Stimulated activated CD8-positive, alpha-beta memory T cell treated with anti-CD3 and anti-CD28 coated beads, Interleukin-12 subunit alpha, Interleukin-12 subunit beta, amount 100 ng/mL, for 4 hours (primary cell): ENCODE measurements around the gene PIEZO1.

Experiments
- DNase-seq: peaks from one replicate; pipeline ENCODE4 v3.0.0-alpha.2; 2020; ENCODE audit warnings: low read depth

Gene PIEZO1

DNA sequence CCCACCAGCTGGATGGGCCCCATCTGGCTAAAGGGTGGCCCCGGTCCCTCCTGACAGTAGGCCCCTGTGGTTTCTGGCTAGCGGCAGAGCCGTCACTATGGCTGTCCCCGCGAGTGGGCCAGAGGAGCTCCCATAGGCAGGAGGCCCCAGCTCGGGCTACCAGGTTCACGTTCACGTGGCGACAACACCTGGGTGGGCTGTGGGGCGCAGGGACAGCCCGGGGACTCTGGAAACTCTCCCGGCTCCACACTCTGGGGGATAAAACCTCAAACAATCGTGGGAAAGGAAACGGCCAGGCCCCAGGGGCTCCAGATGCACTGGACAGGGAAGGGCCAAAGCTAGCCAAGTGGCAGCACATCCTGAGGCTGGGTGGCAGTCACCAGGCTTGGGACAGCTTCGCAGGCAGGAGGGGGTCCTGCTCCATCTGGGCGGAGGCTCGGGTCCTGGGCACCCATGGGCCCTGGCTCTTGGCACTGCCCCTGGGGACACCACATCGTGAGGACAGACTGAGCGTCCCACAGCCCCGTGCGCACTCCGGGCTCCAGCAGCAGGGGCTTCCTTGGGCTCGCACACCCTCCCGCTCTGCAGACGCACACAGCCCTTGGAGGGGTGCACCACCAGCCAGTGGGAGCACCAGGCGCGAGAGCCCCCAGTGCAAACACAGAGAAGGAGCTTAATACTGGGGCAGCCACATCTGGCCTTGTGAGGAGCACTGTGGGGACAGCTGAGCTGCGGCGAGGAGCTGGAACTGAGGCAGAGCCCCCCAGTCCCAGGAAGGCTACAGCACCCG is 83.2 kb downstream of the PIEZO1 start:
- DNase-seq, result no peak

DNA sequence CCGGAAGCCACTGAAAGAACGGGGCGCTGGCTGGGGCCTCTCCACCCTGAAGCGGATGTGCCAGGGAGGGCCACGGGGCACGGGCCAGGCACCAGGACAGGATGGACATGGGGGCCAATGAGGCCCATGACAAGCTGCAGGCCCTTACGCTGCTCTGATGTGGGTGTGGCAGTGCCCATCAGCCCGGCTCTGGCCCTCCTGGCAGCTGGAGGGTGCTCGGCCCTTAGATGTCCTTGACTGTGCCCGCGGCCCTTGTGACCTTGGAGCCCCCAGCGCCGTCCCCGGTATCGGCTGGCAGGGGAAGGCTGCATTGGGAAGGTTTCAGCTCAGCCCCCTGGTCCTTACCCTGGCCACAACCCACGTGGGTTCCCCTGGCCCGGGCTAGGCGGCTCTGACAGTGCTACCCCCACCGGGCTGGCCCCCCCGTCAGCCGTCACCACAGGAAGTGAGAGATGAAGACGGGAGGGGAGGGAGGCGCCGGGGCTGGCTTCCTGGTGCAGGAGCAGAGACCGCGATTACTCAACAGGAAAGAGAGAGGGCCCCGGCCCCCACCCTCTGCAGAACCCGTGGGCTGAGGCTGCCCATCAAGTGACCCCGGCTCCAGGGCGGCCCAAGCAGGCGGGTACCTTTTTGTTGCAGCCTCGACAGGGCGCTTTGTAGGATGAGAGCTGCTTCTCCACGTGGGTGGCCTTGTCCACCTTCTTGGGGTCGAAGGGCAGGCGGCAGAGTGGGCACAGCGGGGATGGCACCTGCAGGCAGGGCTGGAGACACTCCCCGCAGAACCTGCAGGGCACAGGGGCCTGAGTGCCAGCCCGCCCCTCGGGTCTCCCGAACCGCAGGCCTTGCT is 84.2 kb downstream of the PIEZO1 start:
- peak; percentile 94 for DNase-seq

DNA sequence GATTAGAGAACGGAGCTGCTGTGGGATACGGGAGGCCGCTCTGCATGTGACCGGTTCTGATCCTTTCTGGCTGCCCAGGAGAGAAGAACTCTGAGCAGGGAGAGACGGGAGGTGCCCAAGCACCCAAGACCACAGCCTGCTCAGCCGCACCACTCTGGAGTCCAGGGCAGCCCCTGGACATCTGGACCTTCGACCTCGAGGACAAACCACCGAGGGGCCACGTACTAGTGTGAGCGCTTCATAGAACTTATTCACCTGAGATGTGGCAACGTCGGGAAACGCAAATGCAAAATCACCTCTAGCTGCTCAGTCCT is 84.7 kb downstream of the PIEZO1 start:
- DNase-seq, result no peak

- no peak for DNase-seq
These were observed 85.8 kb downstream of the PIEZO1 start for GRCh38 chr16:88699180-88699579.

- DNase-seq, result no peak
These were observed 86.4 kb downstream of the PIEZO1 start for GRCh38 chr16:88698646-88699045.

GRCh38 chr16:88697831-88698615 is 87.0 kb downstream of the PIEZO1 start:
- DNase-seq, result no peak

GRCh38 chr16:88697116-88697830 is 87.7 kb downstream of the PIEZO1 start:
- no peak for DNase-seq

GRCh38 chr16:88696441-88696840 is 88.6 kb downstream of the PIEZO1 start:
- no peak for DNase-seq

GRCh38 chr16:88695753-88696152 is 89.3 kb downstream of the PIEZO1 start:
- DNase-seq, result no peak

GRCh38 chr16:88695218-88695617 is 89.8 kb downstream of the PIEZO1 start:
- no peak for DNase-seq

GRCh38 chr16:88694221-88695087 is 90.6 kb downstream of the PIEZO1 start:
- DNase-seq, result no peak

GRCh38 chr16:88693420-88694177 is 91.4 kb downstream of the PIEZO1 start:
- no peak for DNase-seq

- no peak for DNase-seq
These were observed 92.2 kb downstream of the PIEZO1 start for GRCh38 chr16:88692861-88693260.

GRCh38 chr16:88691924-88692560 is 93.0 kb downstream of the PIEZO1 start:
- no peak for DNase-seq

- no peak for DNase-seq
These were observed 93.7 kb downstream of the PIEZO1 start for GRCh38 chr16:88691129-88691813.

DNA sequence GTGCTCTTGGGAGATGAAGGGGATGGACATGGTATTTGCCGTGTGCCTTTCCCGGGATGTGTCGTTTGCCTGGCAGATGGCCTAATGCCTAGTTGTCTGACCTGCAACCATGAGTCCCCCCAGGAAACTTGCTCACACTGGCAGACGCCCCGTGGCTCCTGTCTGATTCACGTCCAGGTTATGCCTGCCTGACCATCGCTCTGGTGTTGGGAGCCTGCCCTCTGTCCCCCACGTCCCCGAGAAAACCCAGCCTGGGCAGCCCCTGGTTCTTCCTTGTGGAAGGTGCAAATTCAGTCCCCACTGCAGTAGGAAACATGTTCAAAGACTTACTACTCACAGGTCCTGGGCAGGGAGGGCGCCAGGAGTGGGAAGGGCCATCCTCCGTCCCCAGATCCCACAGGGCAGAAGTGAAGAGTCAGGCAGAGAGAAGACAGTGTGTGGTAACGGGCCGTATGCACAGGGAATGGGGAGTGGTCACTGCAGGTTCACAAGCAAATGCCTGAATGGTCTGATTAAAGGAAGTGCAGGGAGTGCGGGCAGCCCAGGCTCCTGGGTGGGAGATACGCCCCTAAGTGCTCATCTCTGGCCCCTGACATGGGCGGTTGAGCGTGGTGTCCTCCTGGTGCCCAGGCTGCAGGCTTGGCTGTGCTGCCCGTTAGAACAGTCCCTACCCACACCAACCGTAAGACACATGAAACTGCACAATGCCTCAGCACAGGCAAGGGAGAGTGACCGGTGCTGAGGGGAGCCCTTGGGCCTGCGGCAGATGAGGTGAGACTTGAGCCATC is 94.5 kb downstream of the PIEZO1 start:
- DNase-seq, result no peak

GRCh38 chr16:88688013-88688778 is 96.8 kb downstream of the PIEZO1 start:
- DNase-seq, result no peak

DNA sequence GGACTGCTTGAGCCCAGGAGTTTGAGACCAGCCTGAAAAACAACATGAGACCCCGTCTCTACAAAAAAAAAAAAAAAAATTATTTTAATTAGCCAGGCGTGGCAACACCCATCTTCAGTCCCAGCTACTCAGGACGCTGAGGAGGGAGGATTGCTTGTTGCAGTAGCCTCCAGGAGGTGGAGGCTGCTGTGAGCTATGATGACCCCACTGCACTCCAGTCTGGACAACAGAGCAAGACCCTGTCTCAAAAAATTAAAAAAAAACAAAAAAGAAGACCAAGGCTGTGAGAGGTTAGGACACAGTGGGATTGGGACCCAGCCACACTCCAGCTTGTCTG is 97.4 kb downstream of the PIEZO1 start:
- no peak for DNase-seq
